CD4-positive, CD25-positive, alpha-beta regulatory T cell (primary cell): ENCODE results near the gene SHISA2. TPM values are rescaled to one million over a fixed set of nuclear protein-coding genes. Genes with fewer than 3 reads are reported as not detected.

Experiments used
- ATAC-seq, 2 donors: fragments of 150-1000 bp; cut with Tn5 transposase; one replicate each; pipeline ENCODE4 v1.10.0; 2021; ENCODE audit warnings: low read depth in 2 of 2, moderate number of reproducible peaks in 2 of 2, moderate library complexity in 1 of 2
- DNase-seq, 3 donors: peaks; one replicate each; pipeline versions ENCODE4 v3.0.0 to v3.0.0-alpha.2; 2012 to 2022; ENCODE audit warnings: mixed read lengths in 1 of 3
- H3K27ac ChIP-seq: one replicate; pipeline ENCODE4 v1.7.0; 2013; ENCODE audit warnings: mild to moderate bottlenecking, low read length; ENCODE audit not compliant: insufficient read depth, poor library complexity, severe bottlenecking
- H3K27me3 ChIP-seq: one replicate; pipeline ENCODE4 v1.7.0; 2013; ENCODE audit warnings: low read length; ENCODE audit not compliant: control insufficient read depth, insufficient read depth
- H3K36me3 ChIP-seq: one replicate; pipeline ENCODE4 v1.7.0; 2013; ENCODE audit warnings: mild to moderate bottlenecking, low read length, moderate library complexity; ENCODE audit not compliant: control insufficient read depth, insufficient read depth
- H3K4me1 ChIP-seq: 2 replicates; pipeline ENCODE4 v1.7.0; 2013; ENCODE audit warnings: mild to moderate bottlenecking, low read length; ENCODE audit not compliant: insufficient read depth, control insufficient read depth, poor library complexity, severe bottlenecking
- H3K4me3 ChIP-seq: one replicate; pipeline ENCODE4 v1.7.0; 2013; ENCODE audit warnings: low read depth, mild to moderate bottlenecking, low read length, moderate library complexity
- H3K9me3 ChIP-seq, 2 experiments: 1 replicate in 1 of 2; 2 replicates in 1 of 2; pipeline ENCODE4 v1.7.0; 2013; ENCODE audit warnings: low read length in 2 of 2, mild to moderate bottlenecking in 1 of 2, moderate library complexity in 1 of 2; ENCODE audit not compliant: control insufficient read depth in 2 of 2
- H3K27ac Mint-ChIP-seq, 3 donors: one replicate each; pipeline ENCODE4 v1.8.0; 2020 to 2022; ENCODE audit warnings: mild to moderate bottlenecking in 3 of 3, mixed read lengths in 3 of 3, moderate library complexity in 2 of 3
- H3K27me3 Mint-ChIP-seq: one replicate; pipeline ENCODE4 v1.8.0; 2022; ENCODE audit warnings: mild to moderate bottlenecking, mixed read lengths
- H3K36me3 Mint-ChIP-seq: one replicate; pipeline ENCODE4 v1.8.0; 2020; ENCODE audit warnings: mixed read lengths
- H3K4me1 Mint-ChIP-seq, 4 donors: one replicate each; pipeline ENCODE4 v1.8.0; 2020 to 2022; ENCODE audit warnings: mixed read lengths in 4 of 4, mild to moderate bottlenecking in 1 of 4
- H3K4me3 Mint-ChIP-seq, 4 donors: one replicate each; pipeline ENCODE4 v1.8.0; 2020 to 2022; ENCODE audit warnings: mild to moderate bottlenecking in 4 of 4, mixed read lengths in 4 of 4, moderate library complexity in 3 of 4
- H3K9me3 Mint-ChIP-seq, 7 donors: one replicate each; pipeline ENCODE4 v1.8.0; 2020 to 2022; ENCODE audit warnings: mixed read lengths in 7 of 7, mild to moderate bottlenecking in 3 of 7, moderate library complexity in 2 of 7
- polyA plus RNA-seq, 4 donors: library from polyadenylated mRNA; unstranded; fragments of 300-500 nt; fragmentation: Illumina TruSeq; gene quantifications; one replicate each; pipeline ENCODE4 v1.2.3, GENCODE V29; 2021
- total RNA-seq: library from RNA; stranded (reverse); gene quantifications from one replicate; pipeline ENCODE4 v1.2.3, GENCODE V29; 2022

The SHISA2 gene
- total and polyA plus RNA-seq, 5 donors from 2014 or later, result 0.09 to 1.7 (median 0.13) TPM; not detected in 1

DNA sequence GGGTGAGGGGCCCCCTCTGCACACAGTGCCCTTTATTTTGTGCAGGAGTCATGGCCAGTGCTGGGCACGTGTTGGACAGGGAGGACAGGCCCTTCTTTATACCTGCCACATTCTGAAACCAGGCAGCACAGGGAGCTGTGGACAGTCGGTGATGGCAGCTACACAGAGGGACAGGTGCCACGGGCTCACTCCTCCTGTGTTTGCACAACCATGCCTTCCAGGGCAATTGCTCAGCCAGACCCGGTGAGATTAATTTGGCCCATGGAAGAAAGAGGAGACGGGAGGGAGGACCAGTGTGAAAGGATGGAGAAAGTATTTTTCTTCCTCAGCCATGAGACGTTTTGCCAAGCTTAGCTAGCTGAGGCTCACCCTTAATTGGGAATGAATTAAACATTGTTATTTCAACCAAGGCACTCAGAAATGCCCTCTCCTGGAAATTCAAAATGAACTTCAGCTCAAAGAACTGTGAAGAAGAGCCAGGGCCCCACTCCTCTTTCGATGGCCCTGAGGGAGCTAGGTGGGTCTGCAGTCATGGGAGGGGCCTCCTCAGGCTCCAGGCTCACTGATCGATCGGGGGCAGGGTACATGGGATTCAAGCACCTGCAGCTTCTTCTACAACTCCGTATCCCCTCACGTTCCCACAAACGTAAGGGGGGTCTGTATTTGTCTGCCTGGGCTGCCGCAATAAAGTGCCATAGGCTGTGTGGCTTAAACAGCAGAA is 41.2 kb downstream of the SHISA2 start:
- no peaks in the 10 kb centered on the region for H3K36me3 ChIP-seq
- Mint-ChIP-seq H3K27me3 (peaks cover 5% of the 10 kb centered on the region), H3K36me3 (no peaks in the 10 kb centered on the region), H3K4me1 (peaks cover 0 to 9% (median 6%) of the 10 kb centered on the region in 4 donors), H3K27ac (no peak overlapping the region), H3K9me3 (peaks cover 0 to 2% (median 0%) of the 10 kb centered on the region in 7 donors), H3K4me3 (peak overlapping the region in 2 of 4 donors; percentile 77 to 82)
- H3K4me1 ChIP-seq, result peaks cover 11% of the 10 kb centered on the region
- no peak overlapping the region for H3K4me3 ChIP-seq
- H3K27ac ChIP-seq, result no peak overlapping the region
- no peak for DNase-seq
- no peaks in the 10 kb centered on the region for H3K27me3 ChIP-seq
- H3K9me3 ChIP-seq, result no peaks in the 10 kb centered on the region
- ATAC-seq, result no peak

DNA sequence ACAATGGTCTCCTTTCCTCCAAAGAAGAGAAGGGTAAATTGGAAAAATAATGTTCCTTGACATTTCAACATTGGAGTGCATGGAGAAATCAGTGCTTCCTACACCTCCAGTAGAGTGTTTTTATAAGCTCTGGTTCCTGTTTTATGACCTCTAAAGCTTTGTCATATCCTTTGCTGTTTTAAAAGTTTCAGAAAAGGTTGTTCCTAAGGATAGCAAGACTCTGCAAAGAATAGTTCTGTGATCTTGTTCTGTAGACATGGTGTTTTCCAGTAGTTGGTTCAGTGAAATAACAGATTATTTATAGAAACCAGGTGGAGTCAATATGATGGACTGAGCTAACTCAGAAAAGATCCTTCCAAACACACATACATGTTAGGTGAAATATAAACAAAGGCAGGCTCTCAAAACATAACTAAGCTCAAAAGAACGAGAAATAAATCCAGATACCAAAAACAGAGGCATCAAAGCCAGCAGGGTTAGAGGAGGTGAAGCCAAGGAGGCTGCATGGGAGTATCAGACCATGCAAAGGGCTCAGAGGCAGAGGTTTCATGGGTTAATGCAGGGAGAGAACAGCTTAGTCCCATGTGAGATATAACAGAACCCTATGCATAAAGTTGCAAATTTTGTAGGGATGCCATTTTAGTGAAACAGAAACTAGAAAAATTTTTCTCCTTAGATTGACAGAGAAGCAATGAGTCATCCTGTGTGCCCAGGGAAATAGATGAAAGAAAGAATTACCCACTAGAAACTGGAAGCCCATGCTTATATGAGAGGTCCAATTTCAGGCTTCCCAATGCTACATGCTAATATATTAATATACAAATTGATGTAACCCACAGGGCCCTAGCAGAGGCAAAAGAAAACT is 44.3 kb downstream of the SHISA2 start:
- H3K4me3 ChIP-seq, result no peak overlapping the region
- no peaks in the 10 kb centered on the region for H3K36me3 ChIP-seq
- H3K9me3 ChIP-seq, result peaks cover 0 to 3% of the 10 kb centered on the region in 2 experiments
- no peak overlapping the region for H3K4me3 Mint-ChIP-seq
- peaks cover 6% of the 10 kb centered on the region for H3K4me1 ChIP-seq
- H3K36me3 Mint-ChIP-seq, result no peaks in the 10 kb centered on the region
- H3K27me3 ChIP-seq, result no peaks in the 10 kb centered on the region
- H3K9me3 Mint-ChIP-seq, result peaks cover 0 to 7% (median 5%) of the 10 kb centered on the region in 7 donors
- no peak overlapping the region for H3K27ac Mint-ChIP-seq
- no peak overlapping the region for H3K27ac ChIP-seq
- DNase-seq, result no peak
- H3K4me1 Mint-ChIP-seq, result peaks cover 0 to 6% (median 3%) of the 10 kb centered on the region in 4 donors
- ATAC-seq, result no peak
- H3K27me3 Mint-ChIP-seq, result peaks cover 5% of the 10 kb centered on the region

Other genes starting within 250 kb of the SHISA2 start
- gene RNF6, start 170.3 kb upstream of the SHISA2 start, total RNA-seq, result 45.4 TPM
- 10 to 100 TPM; 35.0 to 48.2 (median 42.2) TPM for gene RNF6, start 170.3 kb upstream of the SHISA2 start, polyA plus RNA-seq
- gene CDK8, start 202.1 kb upstream of the SHISA2 start, total RNA-seq, result 10.1 TPM
- 1 to 10 TPM; 4.0 to 5.1 (median 4.5) TPM for gene CDK8, start 202.1 kb upstream of the SHISA2 start, polyA plus RNA-seq